ENCODE results near the gene SMPD2.

Gene SMPD2
- 12.9 to 25.5 (median 17.8) reads per million in 4 experiments for total RNA-seq

- peak; percentile 63 for DNase-seq
Observed at GRCh38 chr6:109440331-109441068, at the start of gene SMPD2, which contains the start of gene PPIL6. Gene SMPD2, plus strand, starts transcription at chr6:109440724. Its CDS starts 398 bp downstream, at chr6:109441122. Gene PPIL6, minus strand, starts transcription at chr6:109440628. Its CDS starts 38 bp downstream, at chr6:109440590.

- no peak for DNase-seq
Observed at GRCh38 chr6:109393157-109393885, 47.2 kb upstream of the SMPD2 start.

- DNase-seq = no peak
Observed at GRCh38 chr6:109393886-109394281, 46.6 kb upstream of the SMPD2 start.

GRCh38 chr6:109396046-109396718, 44.3 kb upstream of the SMPD2 start:
- no peak for DNase-seq

- DNase-seq = no peak
Observed at GRCh38 chr6:109397020-109397419, 43.5 kb upstream of the SMPD2 start.

- no peak for DNase-seq
Observed at GRCh38 chr6:109406196-109406595, 34.3 kb upstream of the SMPD2 start.

- DNase-seq = no peak
Observed at GRCh38 chr6:109411034-109411433, 29.5 kb upstream of the SMPD2 start.

- DNase-seq = no peak
Observed at GRCh38 chr6:109417646-109418045, 22.9 kb upstream of the SMPD2 start.

- DNase-seq = no peak
Observed at GRCh38 chr6:109420751-109421150, 19.8 kb upstream of the SMPD2 start.

- DNase-seq = no peak
Observed at GRCh38 chr6:109421184-109421583, 19.3 kb upstream of the SMPD2 start.

- no peak for DNase-seq
Observed at GRCh38 chr6:109424946-109425345, 15.6 kb upstream of the SMPD2 start.

- DNase-seq = no peak
Observed at GRCh38 chr6:109428889-109429477, 11.5 kb upstream of the SMPD2 start.

- DNase-seq = no peak
Observed at GRCh38 chr6:109429496-109429895, 11.0 kb upstream of the SMPD2 start.

GRCh38 chr6:109434456-109434855, 6.1 kb upstream of the SMPD2 start:
- no peak for DNase-seq

GRCh38 chr6:109436041-109436440, 4.5 kb upstream of the SMPD2 start:
- no peak for DNase-seq

- peak; percentile 37 for DNase-seq
Observed at GRCh38 chr6:109441069-109441816, 719 bp downstream of the SMPD2 start.

- DNase-seq = no peak
Observed at GRCh38 chr6:109442393-109442924, 1.9 kb downstream of the SMPD2 start.

GRCh38 chr6:109443425-109443950, 3.0 kb downstream of the SMPD2 start:
- no peak for DNase-seq

GRCh38 chr6:109445382-109445781, 4.9 kb downstream of the SMPD2 start:
- no peak for DNase-seq

- no peak for DNase-seq
Observed at GRCh38 chr6:109446072-109446471, 5.5 kb downstream of the SMPD2 start.

GRCh38 chr6:109446541-109446940, 6.0 kb downstream of the SMPD2 start:
- no peak for DNase-seq

GRCh38 chr6:109447087-109447486, 6.6 kb downstream of the SMPD2 start:
- no peak for DNase-seq
